ENCODE measurements around the gene CA12. TPM values are rescaled to one million over a fixed set of nuclear protein-coding genes. Genes with fewer than 3 reads are reported as not detected.
"Not testable (repeated sequence)": the region's sequence is repeated elsewhere in the genome, so short reads cannot be mapped to it uniquely, and the experiment has no call there.

The CA12 gene
- total RNA-seq, 1 donor from 2014 or later, result 0.27 TPM

GRCh38 chr15:63327648-63328421, 53.8 kb downstream of the CA12 start:
- peak; percentile 42 for ATAC-seq (ENCODE audit: poor library complexity)
- no peak for DNase-seq

DNA sequence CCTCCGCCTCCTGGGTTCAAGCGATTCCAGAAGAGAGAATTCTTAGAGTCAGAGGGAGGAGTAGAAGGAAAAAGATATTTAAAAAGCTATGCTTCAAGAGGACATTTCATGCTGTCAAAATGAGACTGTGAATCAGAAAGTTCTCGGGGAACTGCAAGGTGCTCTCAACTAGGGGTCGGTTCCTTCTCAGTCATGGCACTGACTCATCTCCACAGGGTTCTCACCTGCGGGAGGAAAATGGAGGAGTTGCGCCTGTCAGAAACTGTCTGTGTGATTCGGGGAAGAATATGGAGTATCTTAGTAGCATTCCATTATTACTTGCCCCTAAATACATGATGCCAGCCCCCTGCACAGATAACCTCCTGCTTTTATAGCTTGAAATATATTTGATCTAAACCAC, 56.9 kb downstream of the CA12 start:
- intact Hi-C loops (cut with DNase I), result no loop called here
- DNase-seq, result no peak

More at GRCh38 chr15:63327648-63328421, 53.8 kb downstream of the CA12 start:
- intact Hi-C loops (cut with DNase I), result no loop called here

GRCh38 chr15:63323798-63324563, 57.7 kb downstream of the CA12 start:
- intact Hi-C loops (cut with DNase I), result no loop called here
- no peak for DNase-seq
- ATAC-seq (ENCODE audit: poor library complexity), result no peak

More for the DNA sequence above, 56.9 kb downstream of the CA12 start:
- no peak for ATAC-seq (ENCODE audit: poor library complexity)

- DNase-seq (no peak), ATAC-seq (ENCODE audit: poor library complexity) (no peak)
- intact Hi-C loops (cut with DNase I), result no loop called here
Measured at GRCh38 chr15:63322541-63322940, 59.1 kb downstream of the CA12 start.

- ATAC-seq (ENCODE audit: poor library complexity), result no peak
- intact Hi-C loops (cut with DNase I), result no loop called here
- DNase-seq, result no peak
Measured at GRCh38 chr15:63321462-63321861, 60.2 kb downstream of the CA12 start.

- ATAC-seq (ENCODE audit: poor library complexity); intact Hi-C loops (cut with DNase I); DNase-seq: not testable (repeated sequence)
Measured at GRCh38 chr15:63320981-63321380, 60.7 kb downstream of the CA12 start.

- ATAC-seq (ENCODE audit: poor library complexity); DNase-seq; intact Hi-C loops (cut with DNase I): not testable (repeated sequence)
Measured at GRCh38 chr15:63320446-63320845, 61.2 kb downstream of the CA12 start.

DNA sequence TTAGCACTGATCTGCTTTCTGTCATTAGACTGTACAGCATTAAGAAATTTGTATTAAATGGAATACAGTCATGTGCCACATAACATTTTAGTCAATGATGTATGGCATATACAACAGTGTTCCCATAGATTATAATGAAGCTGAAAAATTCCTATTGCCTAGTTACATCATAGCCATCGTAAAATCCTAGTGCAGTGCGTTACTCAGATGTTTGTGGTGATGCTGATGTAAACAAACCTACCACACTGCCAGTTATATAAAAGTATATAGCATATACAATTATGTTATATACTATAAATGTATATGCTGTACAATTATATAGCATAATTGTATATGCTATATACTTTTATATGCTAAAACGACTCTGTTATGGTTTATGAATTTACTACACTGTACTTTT, 62.6 kb downstream of the CA12 start:
- DNase-seq, result no peak
- intact Hi-C loops (cut with DNase I), result no loop called here
- ATAC-seq (ENCODE audit: poor library complexity), result no peak

DNA sequence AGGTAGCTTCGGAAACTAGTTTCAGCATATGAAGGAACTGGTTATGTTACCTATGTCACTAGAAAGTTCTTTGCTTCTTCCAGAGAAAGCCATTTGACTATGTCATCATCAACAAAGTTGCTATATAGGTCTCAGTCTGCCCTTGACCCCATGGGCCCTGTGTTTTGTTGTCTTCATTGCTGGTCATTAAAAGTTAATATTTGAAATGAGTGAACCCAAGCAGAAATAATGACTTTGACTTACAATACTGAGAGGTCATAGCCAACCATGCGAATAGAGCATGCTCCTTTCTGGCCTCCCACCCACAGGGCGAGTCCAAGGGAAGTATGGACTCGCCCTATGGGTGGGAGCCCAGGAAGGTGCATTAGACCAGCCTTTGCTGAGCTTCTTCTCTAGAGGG, 63.3 kb downstream of the CA12 start:
- intact Hi-C loops (cut with DNase I), result no loop called here
- DNase-seq (no peak), ATAC-seq (ENCODE audit: poor library complexity) (no peak)

DNA sequence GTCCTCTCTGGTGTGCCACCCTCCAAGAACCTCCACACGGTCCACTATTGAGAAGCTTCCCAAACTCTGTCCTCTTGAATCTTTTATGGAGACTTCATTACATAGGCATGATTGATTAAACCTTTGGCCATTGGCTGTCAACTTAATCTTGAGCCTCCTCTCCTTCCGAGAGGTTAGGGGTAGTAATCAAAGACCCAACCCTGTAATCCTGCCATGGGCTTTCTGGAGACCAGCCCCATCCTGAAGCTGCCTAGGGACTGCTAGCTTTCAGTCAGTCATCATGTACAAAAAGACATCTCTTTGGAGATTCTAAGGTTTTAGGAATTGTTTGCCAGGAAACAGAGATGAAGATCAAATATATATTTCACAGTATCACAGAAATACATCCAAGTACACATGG, 67.2 kb downstream of the CA12 start:
- no peak for ATAC-seq (ENCODE audit: poor library complexity)
- intact Hi-C loops (cut with DNase I), result no loop called here
- DNase-seq, result no peak

DNA sequence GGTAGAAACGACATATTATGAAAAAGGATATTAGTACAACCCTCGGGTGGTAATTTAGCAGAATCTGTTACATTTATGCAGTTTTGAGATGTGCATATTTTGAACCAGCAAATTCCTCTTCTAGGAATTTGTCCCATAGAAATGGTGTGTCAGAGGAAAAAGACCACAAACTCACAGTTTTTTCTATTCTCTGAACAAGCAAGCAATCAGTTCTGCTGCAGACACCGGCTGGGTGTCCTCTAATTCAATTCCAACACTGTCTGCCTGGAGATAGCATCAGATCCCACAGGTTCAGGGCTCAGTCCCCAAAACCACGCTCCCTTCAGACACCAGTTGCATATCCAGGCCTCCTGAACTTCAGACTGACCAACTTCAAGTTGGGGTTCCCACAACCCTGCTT, 67.8 kb downstream of the CA12 start:
- ATAC-seq (ENCODE audit: poor library complexity) (no peak), DNase-seq (no peak)
- intact Hi-C loops (cut with DNase I), result no loop called here

- no peak for DNase-seq
- ATAC-seq (ENCODE audit: poor library complexity), result no peak
- intact Hi-C loops (cut with DNase I), result no loop called here
Measured at GRCh38 chr15:63312286-63312685, 69.4 kb downstream of the CA12 start.

DNA sequence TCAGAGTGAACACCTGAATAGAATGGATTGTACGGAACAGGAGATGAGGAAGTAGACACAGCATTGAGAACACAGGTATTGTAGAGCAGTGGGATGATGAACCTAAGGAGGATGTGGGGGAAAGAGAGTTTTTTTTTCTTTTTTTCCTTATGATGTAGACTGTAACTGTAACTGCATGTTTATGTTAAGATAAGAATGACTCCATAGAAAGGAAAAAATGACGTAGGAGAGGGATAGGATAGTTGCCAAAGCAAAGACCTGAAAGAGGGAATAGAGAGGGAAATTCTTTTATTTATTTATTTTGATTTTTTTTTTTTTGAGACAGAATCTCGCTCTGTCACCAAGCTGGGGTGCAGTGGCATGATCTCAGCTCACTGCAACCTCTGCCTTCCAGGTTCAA, 71.0 kb downstream of the CA12 start:
- intact Hi-C loops (cut with DNase I), result no loop called here
- DNase-seq, result no peak
- ATAC-seq (ENCODE audit: poor library complexity), result no peak

GRCh38 chr15:63308947-63309346, 72.7 kb downstream of the CA12 start:
- intact Hi-C loops (cut with DNase I), result no loop called here
- ATAC-seq (ENCODE audit: poor library complexity) (no peak), DNase-seq (no peak)

- ATAC-seq (ENCODE audit: poor library complexity) (no peak), DNase-seq (no peak)
- intact Hi-C loops (cut with DNase I), result no loop called here
Measured at GRCh38 chr15:63308491-63308890, 73.2 kb downstream of the CA12 start.

DNA sequence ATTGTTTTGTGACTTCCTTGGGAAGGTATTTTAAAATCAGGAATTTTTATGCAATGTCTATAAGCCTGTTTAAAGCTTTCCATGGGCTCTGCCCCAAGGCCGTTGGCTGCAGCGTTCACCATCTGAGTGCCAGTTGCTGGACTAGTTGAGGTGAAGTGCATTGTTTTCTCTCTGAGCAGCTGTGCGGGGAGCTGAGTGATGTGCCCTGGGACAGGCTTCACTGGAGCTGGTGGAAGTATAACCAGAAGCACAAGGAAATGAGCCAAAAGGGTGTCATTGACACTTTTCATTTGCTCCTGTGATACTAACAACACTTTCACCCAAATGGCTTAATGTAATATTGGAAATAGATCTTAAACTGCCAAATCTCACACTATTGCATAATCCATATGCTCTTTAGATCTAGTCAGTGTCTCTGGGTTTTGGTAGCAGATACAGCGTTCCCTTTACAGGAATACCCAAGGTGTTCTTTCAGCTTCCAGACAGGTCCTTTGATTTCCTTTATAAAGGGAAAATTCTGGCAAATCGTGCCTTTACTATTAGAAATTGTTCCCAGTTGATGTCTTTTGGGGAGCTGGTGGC, 75.1 kb downstream of the CA12 start:
- intact Hi-C loops (cut with DNase I), result no loop called here
- DNase-seq (no peak), ATAC-seq (ENCODE audit: poor library complexity) (no peak)

GRCh38 chr15:63305260-63305659, 76.4 kb downstream of the CA12 start:
- intact Hi-C loops (cut with DNase I), result no loop called here
- no peak for DNase-seq
- ATAC-seq (ENCODE audit: poor library complexity), result no peak

DNA sequence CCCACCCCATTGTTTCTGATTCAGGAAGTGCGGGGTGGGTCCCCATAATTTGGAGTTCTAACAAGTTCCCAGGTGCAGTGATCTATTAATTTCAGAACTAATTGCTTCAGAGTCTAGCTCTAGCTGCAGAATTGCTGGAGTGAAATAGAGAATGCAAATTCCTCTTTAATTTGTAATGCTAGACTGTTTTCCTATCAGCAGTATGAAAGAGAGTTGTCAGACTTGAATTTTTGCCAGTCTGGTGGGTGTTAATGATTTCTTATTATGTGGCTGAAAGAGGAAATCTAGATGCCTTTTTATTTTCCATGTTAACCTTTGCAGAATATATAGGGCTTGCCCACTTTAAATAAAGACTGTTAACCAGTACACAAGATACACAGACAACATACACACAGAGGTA, 80.6 kb downstream of the CA12 start:
- intact Hi-C loops (cut with DNase I), result no loop called here
- ATAC-seq (ENCODE audit: poor library complexity) (no peak), DNase-seq (no peak)

DNA sequence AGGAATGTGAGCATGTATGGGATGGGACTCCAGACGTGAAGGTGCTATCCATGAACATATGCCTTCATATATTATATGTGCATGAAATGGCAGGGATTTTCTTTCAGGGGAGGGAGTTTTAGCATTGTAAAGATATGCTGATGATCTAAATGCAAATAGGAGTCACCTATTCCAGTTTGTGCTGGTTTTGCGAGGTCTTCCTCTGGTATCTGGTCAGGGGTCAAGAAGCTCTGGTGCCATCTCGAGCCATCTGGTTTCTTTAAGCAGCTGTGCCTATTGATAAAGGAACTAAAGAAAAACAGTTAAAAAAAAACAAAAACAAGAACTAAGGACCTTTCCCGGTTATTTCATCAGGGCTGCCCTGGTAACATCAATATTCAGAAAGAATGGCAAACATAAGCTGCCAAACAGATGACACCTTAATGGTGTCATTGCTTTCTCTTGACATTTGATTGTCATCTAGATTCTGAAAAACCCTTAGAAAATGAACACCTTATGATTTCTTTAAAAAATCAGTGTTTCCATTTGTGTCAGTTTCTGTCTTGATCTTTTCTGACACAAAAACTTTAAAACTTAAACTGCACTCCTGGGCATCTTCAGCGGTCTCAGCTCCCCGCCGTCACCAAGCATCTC, 81.6 kb downstream of the CA12 start:
- DNase-seq (no peak), ATAC-seq (ENCODE audit: poor library complexity) (no peak)
- intact Hi-C loops (cut with DNase I), result no loop called here
